DOHH2 (cell line): Measurements from ENCODE around the gene ALDH1A1.

Experiments
- H3F3A ChIP-seq: fragments of 200-600 bp; sonication (generic), shearing (Covaris generic); 2 replicates; pipeline ENCODE4 v1.6.0; 2016; ENCODE audit warnings: antibody characterized with exemption, mild to moderate bottlenecking; ENCODE audit not compliant: control insufficient read depth, insufficient read depth
- H3K27ac ChIP-seq: fragments of 200-600 bp; sonication (generic); 2 replicates; pipeline ENCODE4 v1.5.1; 2014; ENCODE audit warnings: low read depth, mild to moderate bottlenecking, low read length, moderate library complexity
- H3K27me3 ChIP-seq: fragments of 200-600 bp; sonication (generic); 2 replicates; pipeline ENCODE4 v1.6.1; 2014; ENCODE audit warnings: mild to moderate bottlenecking, low read length, mixed read lengths; ENCODE audit not compliant: control insufficient read depth
- H3K36me3 ChIP-seq: fragments of 200-600 bp; sonication (generic); 2 replicates; pipeline ENCODE4 v1.6.1; 2014; ENCODE audit warnings: mild to moderate bottlenecking, low read length, moderate library complexity, mixed read lengths; ENCODE audit not compliant: control insufficient read depth
- H3K4me1 ChIP-seq: fragments of 200-600 bp; sonication (generic); 2 replicates; pipeline ENCODE4 v1.6.1; 2014; ENCODE audit warnings: mild to moderate bottlenecking, low read length, mixed read lengths; ENCODE audit not compliant: control insufficient read depth
- H3K4me2 ChIP-seq: fragments of 200-600 bp; sonication (generic); 2 replicates; pipeline ENCODE4 v1.6.0; 2014; ENCODE audit warnings: mild to moderate bottlenecking, low read length, moderate library complexity
- H3K4me3 ChIP-seq: fragments of 200-600 bp; sonication (generic); 2 replicates; pipeline ENCODE4 v1.5.1; 2014; ENCODE audit warnings: mild to moderate bottlenecking, low read length, mixed read lengths
- H3K79me2 ChIP-seq: fragments of 200-600 bp; sonication (generic); 2 replicates; pipeline ENCODE4 v1.6.1; 2014; ENCODE audit warnings: mild to moderate bottlenecking, low read length, mixed read lengths; ENCODE audit not compliant: control insufficient read depth
- H3K9me2 ChIP-seq: fragments of 200-600 bp; sonication (generic); replicated peaks from 2 replicates; pipeline ENCODE4 v1.6.1; 2014; ENCODE audit warnings: mild to moderate bottlenecking, low read length, mixed read lengths; ENCODE audit not compliant: control insufficient read depth
- H3K9me3 ChIP-seq: fragments of 200-600 bp; sonication (generic); 2 replicates; pipeline ENCODE4 v1.6.1; 2014; ENCODE audit warnings: antibody characterized with exemption, low read length, mixed read lengths; ENCODE audit not compliant: control insufficient read depth, insufficient read depth
- H4K20me1 ChIP-seq: fragments of 200-600 bp; sonication (generic); 2 replicates; pipeline ENCODE4 v1.6.0; 2014; ENCODE audit warnings: low read depth, mild to moderate bottlenecking, antibody characterized with exemption, low read length, moderate library complexity; ENCODE audit not compliant: control insufficient read depth, insufficient read depth
- EZH2phosphoT487 ChIP-seq: fragments of 200-600 bp; sonication (generic); IDR thresholded peaks from 2 replicates; pipeline ENCODE4 v1.6.1; 2017; ENCODE audit warnings: borderline replicate concordance, mild to moderate bottlenecking, antibody characterized with exemption, low read length, moderate library complexity, mixed read lengths
- TF ChIP-seq, protein P1 (sequence below): fragments of 200-600 bp; sonication (generic); IDR thresholded peaks from one replicate; pipeline ENCODE4 v1.5.1; 2014; ENCODE audit warnings: antibody characterized with exemption, mild to moderate bottlenecking, low read depth, low read length; ENCODE audit not compliant: poor library complexity, severe bottlenecking

Gene ALDH1A1

DNA sequence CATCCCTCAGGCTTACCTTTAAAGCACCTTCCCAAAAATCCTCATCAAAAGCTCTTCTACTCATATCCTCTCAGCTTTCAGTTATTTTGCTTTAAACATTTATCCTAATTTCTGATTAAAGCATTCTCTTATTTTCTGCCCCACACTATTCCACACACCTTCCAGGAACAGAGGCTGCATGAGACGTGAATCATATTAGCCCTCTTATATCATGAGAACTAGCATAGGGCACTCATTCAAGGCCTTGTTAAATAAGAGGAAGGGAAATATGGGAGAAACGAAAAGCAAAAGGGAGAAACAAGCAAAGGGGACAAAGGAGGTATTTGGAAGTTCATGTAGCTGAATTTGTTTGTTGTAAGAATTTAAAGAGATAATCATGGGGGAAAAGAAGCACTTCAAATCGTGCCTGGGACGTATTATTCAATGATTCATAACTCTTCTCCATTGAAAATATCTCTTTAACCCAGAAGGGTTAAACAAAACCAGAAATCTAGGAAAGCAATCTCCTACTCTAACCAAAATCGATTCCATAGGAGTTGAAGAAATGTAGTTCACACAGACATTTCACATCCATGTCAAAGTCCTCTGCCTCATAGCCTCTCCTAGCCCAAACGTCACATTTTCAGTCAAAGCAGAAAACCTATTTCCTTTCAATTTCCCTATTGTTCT is 4.1 kb downstream of the ALDH1A1 start:
- H3K4me1 ChIP-seq = peaks cover 21% of the 10 kb centered on the region
- no peaks in the 10 kb centered on the region for H3K9me2 ChIP-seq
- H3K27ac ChIP-seq = no peak overlapping the region
- H3K4me3 ChIP-seq = no peak overlapping the region
- no peaks in the 10 kb centered on the region for H4K20me1 ChIP-seq
- H3F3A ChIP-seq = no peaks in the 10 kb centered on the region
- no peaks in the 10 kb centered on the region for H3K9me3 ChIP-seq
- TF ChIP-seq, protein P1, sequence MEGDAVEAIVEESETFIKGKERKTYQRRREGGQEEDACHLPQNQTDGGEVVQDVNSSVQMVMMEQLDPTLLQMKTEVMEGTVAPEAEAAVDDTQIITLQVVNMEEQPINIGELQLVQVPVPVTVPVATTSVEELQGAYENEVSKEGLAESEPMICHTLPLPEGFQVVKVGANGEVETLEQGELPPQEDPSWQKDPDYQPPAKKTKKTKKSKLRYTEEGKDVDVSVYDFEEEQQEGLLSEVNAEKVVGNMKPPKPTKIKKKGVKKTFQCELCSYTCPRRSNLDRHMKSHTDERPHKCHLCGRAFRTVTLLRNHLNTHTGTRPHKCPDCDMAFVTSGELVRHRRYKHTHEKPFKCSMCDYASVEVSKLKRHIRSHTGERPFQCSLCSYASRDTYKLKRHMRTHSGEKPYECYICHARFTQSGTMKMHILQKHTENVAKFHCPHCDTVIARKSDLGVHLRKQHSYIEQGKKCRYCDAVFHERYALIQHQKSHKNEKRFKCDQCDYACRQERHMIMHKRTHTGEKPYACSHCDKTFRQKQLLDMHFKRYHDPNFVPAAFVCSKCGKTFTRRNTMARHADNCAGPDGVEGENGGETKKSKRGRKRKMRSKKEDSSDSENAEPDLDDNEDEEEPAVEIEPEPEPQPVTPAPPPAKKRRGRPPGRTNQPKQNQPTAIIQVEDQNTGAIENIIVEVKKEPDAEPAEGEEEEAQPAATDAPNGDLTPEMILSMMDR = no peak
- no peak for TF ChIP-seq EZH2phosphoT487
- no peaks in the 10 kb centered on the region for H3K79me2 ChIP-seq
- H3K4me2 ChIP-seq = no peak overlapping the region
- H3K36me3 ChIP-seq = no peaks in the 10 kb centered on the region
- peaks cover 10% of the 10 kb centered on the region for H3K27me3 ChIP-seq

DNA sequence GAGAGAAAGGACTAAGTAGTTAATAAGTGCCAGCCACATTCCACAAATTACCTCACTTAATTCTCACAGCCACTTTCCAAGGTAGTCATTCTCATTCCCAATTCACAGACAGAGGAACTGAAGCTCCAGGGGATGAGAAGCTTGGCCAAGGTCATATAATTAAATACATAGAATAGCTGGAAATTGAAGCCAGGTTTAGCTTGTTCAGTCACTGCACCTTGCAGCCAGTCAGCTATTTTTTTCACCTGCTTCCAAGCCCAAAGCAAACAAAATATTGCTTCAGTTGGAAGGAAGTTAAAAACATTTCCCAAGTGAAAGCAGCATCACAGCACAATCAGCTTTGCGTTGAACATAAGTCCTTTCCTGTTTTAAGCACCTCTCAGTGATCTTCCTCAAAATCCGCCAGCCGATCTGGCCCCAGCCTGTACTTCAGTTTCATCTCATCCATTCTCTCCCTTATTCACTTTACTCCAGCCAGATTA is 4.8 kb downstream of the ALDH1A1 start:
- H3K27me3 ChIP-seq = peaks cover 10% of the 10 kb centered on the region
- no peak overlapping the region for H3K4me2 ChIP-seq
- H3K4me3 ChIP-seq = no peak overlapping the region
- no peaks in the 10 kb centered on the region for H3K79me2 ChIP-seq
- H3F3A ChIP-seq = no peaks in the 10 kb centered on the region
- H3K4me1 ChIP-seq = peaks cover 16% of the 10 kb centered on the region
- H4K20me1 ChIP-seq = no peaks in the 10 kb centered on the region
- no peak overlapping the region for H3K27ac ChIP-seq
- no peaks in the 10 kb centered on the region for H3K9me3 ChIP-seq
- H3K36me3 ChIP-seq = no peaks in the 10 kb centered on the region
- no peak for TF ChIP-seq EZH2phosphoT487
- TF ChIP-seq, protein P1 = no peak
- no peaks in the 10 kb centered on the region for H3K9me2 ChIP-seq

DNA sequence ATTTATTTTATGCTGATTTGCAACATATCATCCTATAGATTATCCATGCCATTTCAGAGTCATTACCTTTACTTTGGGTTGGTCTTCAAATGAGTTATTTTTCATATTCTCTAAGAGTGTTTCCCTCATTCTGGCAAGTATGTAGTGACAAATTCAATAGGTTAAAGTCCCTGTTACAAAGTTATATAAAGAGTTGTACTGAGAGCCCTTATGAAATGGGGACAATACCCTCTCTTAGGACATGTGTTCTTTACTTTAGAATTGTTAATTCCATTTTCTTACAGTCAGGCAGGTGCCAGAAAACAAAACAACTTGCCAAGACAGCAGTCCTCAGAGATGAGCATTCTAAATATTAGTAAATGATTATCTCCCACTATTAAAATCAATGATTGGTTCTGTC is 6.0 kb downstream of the ALDH1A1 start:
- no peaks in the 10 kb centered on the region for H4K20me1 ChIP-seq
- peaks cover 10% of the 10 kb centered on the region for H3K27me3 ChIP-seq
- H3K27ac ChIP-seq = no peak overlapping the region
- no peak overlapping the region for H3K4me3 ChIP-seq
- peaks cover 4% of the 10 kb centered on the region for H3K4me1 ChIP-seq
- no peaks in the 10 kb centered on the region for H3K79me2 ChIP-seq
- no peaks in the 10 kb centered on the region for H3K36me3 ChIP-seq
- no peak overlapping the region for H3K4me2 ChIP-seq
- no peaks in the 10 kb centered on the region for H3K9me2 ChIP-seq
- H3F3A ChIP-seq = no peaks in the 10 kb centered on the region
- no peak for TF ChIP-seq EZH2phosphoT487
- TF ChIP-seq, protein P1 = no peak
- H3K9me3 ChIP-seq = no peaks in the 10 kb centered on the region
